Measurements from ENCODE around the gene ELMO1. TPM values are rescaled to one million over a fixed set of nuclear protein-coding genes. Genes with fewer than 3 reads are reported as not detected.

ELMO1 gene
- total and polyA plus RNA-seq, 12 donors, result 7.5 to 46.8 (median 14.9) TPM

GRCh38 chr7:36852931-36853330 is 595.7 kb downstream of the ELMO1 start:
- H3K4me3 ChIP-seq, result no peak overlapping the region
- intact Hi-C loops (cut with DNase I), result no loop called here
- H3K36me3 ChIP-seq (replicated peaks in 1 of 2), result peaks cover 0 to 6% of the 10 kb centered on the region in 2 donors
- 78 to 100% (median 83%) methylated on average over 1 of the region's 1 CpG for WGBS, 4 donors
- no peaks in the 10 kb centered on the region for H3K9me3 ChIP-seq (replicated peaks in 1 of 3)
- DNase-seq, result no peak
- TF ChIP-seq POLR2A (IDR thresholded peaks at IDR 0.05), result no peak
- TF ChIP-seq, protein P1, sequence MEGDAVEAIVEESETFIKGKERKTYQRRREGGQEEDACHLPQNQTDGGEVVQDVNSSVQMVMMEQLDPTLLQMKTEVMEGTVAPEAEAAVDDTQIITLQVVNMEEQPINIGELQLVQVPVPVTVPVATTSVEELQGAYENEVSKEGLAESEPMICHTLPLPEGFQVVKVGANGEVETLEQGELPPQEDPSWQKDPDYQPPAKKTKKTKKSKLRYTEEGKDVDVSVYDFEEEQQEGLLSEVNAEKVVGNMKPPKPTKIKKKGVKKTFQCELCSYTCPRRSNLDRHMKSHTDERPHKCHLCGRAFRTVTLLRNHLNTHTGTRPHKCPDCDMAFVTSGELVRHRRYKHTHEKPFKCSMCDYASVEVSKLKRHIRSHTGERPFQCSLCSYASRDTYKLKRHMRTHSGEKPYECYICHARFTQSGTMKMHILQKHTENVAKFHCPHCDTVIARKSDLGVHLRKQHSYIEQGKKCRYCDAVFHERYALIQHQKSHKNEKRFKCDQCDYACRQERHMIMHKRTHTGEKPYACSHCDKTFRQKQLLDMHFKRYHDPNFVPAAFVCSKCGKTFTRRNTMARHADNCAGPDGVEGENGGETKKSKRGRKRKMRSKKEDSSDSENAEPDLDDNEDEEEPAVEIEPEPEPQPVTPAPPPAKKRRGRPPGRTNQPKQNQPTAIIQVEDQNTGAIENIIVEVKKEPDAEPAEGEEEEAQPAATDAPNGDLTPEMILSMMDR (IDR thresholded peaks at IDR 0.05), result no peak
- no peaks in the 10 kb centered on the region for H3K4me1 ChIP-seq (replicated peaks in 1 of 2)
- H3K27me3 ChIP-seq, result no peaks in the 10 kb centered on the region
- no peak overlapping the region for H3K27ac ChIP-seq

GRCh38 chr7:36852017-36852416 is 596.6 kb downstream of the ELMO1 start:
- Histone ChIP-seq H3K4me1 (replicated peaks in 1 of 2) (no peaks in the 10 kb centered on the region), H3K36me3 (replicated peaks in 1 of 2) (peaks cover 0 to 6% of the 10 kb centered on the region in 2 donors), H3K27ac (no peak overlapping the region), H3K27me3 (no peaks in the 10 kb centered on the region), H3K4me3 (no peak overlapping the region), H3K9me3 (replicated peaks in 1 of 3) (no peaks in the 10 kb centered on the region)
- WGBS, 4 donors, result 41 to 64% (median 63%) methylated on average over 5 of the region's 5 CpGs
- intact Hi-C loops (cut with DNase I), result no loop called here
- TF ChIP-seq, protein P1 (IDR thresholded peaks at IDR 0.05), result no peak
- no peak for TF ChIP-seq POLR2A (IDR thresholded peaks at IDR 0.05)
- DNase-seq, result no peak

- no peaks in the 10 kb centered on the region for H3K9me3 ChIP-seq (replicated peaks in 1 of 3)
- H3K36me3 ChIP-seq (replicated peaks in 1 of 2), result peaks cover 0 to 6% of the 10 kb centered on the region in 2 donors
- no peak for DNase-seq
- H3K27ac ChIP-seq, result no peak overlapping the region
- H3K27me3 ChIP-seq, result no peaks in the 10 kb centered on the region
- intact Hi-C loops (cut with DNase I), result no loop called here
- TF ChIP-seq, protein P1 (IDR thresholded peaks at IDR 0.05), result no peak
- no peak for TF ChIP-seq POLR2A (IDR thresholded peaks at IDR 0.05)
- WGBS, 4 donors, result 68 to 85% (median 71%) methylated on average over 3 of the region's 3 CpGs
- H3K4me1 ChIP-seq (replicated peaks in 1 of 2), result no peaks in the 10 kb centered on the region
- H3K4me3 ChIP-seq, result no peak overlapping the region
Measured at GRCh38 chr7:36851382-36851781, 597.3 kb downstream of the ELMO1 start.

GRCh38 chr7:36847946-36848345 is 600.7 kb downstream of the ELMO1 start:
- Histone ChIP-seq H3K27ac (no peak overlapping the region), H3K4me1 (replicated peaks in 1 of 2) (no peaks in the 10 kb centered on the region), H3K9me3 (replicated peaks in 1 of 3) (no peaks in the 10 kb centered on the region), H3K36me3 (replicated peaks in 1 of 2) (no peaks in the 10 kb centered on the region), H3K27me3 (no peaks in the 10 kb centered on the region), H3K4me3 (no peak overlapping the region)
- intact Hi-C loops (cut with DNase I), result no loop called here
- no peak for TF ChIP-seq POLR2A (IDR thresholded peaks at IDR 0.05)
- TF ChIP-seq, protein P1 (IDR thresholded peaks at IDR 0.05), result no peak
- 81 to 93% (median 82%) methylated on average over 4 of the region's 4 CpGs for WGBS, 4 donors
- DNase-seq, result no peak

Measured in adrenal gland (tissue), 12 donors.